Activated CD4-positive, alpha-beta T cell treated with anti-CD3 and anti-CD28 coated beads for 4 hours (primary cell): ENCODE results near the gene ENTPD7.
A peak's percentile ranks its signal among the peaks of the same experiment; 100 is the strongest.

ENCODE experiments used
- DNase-seq, 2 donors: peaks; one replicate each; pipeline ENCODE4 v3.0.0-alpha.2; 2020

ENTPD7 gene

DNA sequence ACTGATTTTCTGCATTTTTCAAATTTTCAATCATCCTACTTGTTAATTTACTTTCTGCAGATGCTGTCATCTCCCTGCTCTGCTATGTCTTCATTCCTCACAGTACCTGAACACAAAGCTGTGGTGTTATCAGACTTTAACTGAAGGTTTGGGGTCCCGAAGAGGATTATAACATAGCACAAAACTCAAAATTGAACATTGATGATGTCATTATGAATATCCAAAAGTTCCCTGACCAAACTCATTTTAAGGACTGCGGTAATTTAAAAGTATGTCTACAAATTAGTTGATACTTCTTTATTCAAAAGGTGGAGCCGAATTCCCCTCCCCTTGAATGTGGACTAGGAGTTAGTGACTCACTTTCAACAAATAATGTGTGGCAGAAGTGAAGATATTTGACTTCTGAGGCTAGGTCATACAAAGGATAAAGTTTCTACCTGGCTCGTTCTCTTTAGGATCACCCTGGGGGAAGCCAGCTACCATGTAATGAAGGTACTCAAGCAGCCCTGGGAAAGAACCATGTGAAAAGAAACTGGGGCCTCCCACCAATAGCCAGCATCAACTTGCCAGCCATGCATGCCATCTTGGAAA lies 6.4 kb upstream of the ENTPD7 start:
- DNase-seq = no peak

DNA sequence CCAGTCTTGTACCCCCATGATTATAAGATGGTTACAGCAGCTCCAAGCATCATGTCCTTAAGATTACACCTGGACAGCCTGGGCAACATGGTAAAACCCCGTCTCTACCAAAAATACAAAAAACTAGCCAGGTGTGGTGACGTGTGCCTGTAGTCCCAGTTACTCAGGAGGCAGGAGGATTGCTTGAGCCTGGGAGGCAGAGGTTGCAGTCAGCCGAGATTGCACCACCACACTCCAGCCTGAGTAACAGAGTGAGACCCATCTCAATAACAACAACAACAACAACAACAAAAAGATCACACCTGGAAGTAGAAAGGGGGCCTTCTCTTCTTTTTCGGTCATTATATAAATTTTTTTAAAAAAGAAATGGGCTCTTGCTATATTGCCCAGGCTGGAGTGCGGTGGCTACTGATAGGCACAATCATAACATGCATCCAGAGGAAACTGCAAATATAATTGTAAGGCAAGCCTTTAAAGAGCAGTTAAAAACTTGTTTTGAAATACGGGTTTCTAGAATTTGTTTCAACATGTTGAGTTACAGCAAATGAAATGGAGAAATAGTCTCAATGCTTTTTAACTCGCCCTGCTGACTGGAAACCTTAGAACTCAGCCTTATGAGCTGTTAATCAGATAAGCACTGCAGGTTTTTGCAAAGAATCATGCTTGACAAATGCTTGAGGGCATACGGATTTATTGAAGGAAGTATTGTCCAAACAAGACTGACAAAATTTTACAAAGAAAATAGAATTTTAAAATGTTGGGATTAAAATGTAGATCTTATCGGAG lies 4.7 kb upstream of the ENTPD7 start:
- no peak for DNase-seq

DNA sequence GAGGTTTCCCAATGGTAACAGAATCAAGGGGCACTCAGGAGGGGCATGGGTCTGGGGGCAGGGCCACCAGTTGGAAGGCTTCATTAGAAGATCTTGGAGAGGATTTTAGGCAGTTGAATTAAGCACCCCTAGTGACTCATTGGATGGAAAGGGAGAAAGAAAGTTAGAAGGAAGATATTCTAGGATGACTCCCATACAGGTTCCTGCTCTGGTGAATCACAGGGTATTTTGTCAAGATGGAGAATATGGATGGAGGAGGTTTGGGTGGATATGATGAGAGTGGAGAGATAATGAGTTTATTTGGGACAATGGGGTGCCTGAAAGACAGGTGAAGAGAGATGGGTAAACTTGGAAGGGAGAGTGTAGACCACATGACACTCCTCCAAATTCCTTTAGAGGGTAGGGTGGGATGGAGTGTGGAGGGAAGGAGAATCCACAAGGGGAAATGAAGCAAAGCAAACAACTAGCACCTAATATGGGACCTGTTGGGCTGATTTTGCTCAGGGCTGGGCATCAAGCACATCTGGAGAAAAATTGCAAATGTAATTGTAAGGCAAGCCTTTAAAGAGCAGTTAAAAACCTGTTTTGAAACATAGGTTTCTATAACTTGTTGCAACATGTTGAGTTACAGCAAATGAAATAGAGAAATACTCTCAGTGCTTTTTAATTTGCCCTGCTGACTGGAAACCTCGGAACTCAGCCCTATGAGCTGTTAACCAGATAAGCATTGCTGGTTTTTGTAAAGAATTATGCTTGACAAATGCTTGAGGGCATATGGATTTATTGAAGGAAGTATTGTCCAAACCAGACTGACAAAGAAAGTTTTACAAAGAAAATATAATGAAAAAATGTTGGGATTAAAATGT lies 2.9 kb upstream of the ENTPD7 start:
- DNase-seq = no peak

DNA sequence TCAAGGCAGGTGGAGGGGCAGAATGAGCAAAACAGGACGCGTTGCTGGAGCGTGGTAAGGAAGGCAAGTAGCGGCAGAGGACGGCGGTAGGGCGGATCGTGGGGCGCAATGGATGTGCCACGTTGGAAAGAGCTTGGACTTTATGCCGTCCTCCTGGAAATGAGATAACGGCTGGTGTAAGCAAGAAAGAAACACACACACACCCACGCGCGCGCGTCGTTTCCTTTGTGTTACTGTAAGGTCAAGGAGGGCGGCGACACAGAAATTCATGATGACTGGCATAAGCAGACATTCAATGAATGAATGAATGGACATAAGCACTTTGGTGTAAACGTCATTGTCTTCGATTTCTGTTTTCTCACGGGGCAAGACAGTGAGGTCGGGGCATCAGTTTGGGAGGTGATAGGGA lies 683 bp upstream of the ENTPD7 start:
- DNase-seq = peak; percentile 63 to 68

DNA sequence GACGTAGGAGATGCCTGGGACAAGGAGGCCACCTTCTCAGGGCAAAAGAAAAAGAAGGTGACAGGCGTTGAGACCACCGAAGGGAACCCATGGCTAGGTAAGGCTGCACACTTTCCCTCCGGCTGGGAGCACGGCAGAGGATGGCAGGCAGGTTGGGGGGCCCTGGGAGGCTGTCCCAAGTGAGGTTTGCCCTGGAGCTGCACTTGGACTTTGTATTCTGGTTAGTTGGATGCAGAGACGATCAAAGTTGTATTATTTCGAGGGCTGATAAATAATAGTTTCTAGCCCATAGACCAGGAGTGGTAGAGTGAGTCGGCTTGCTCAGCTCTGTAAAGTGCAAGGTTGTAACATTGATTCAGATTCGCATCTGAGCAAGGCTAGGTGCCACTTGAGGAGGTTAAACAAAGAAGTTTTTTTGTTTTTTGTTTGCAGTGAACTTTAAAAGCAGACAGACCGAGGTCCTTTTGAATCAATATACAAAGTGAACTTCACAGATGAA lies 608 bp downstream of the ENTPD7 start:
- DNase-seq = no peak

DNA sequence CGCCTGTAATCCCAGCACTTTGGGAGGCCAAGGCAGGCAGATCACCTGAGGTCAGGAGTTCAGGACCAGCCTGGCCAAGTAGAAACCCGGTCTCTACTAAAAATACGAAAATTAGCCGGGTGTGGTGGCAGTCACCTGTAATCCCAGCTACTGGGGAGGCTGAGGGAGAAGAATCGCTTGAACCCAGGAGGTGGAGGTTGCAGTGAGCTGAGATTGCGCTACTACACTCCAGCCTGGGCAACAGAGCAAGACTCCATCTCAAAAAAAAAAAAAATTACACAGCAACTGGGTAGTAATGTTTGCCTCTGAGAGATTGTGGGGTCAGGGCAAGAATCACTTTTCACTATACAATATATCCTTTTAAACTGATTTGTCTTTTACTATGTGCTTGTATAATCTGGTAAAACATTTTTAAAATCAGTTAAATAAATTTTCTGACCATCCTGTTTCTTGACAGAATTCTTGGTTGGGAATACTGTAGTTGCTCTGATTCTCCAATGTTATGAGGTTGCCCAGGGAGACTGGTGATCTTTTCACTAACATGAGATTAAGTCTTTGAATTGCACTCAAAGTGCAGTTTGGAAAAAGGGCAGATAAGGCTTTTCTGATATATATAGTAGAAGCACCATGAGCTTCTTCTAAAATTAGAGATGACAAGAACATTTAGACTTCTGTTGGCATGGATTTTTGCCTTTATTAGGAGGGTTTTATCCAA lies 1.5 kb downstream of the ENTPD7 start:
- DNase-seq = no peak

DNA sequence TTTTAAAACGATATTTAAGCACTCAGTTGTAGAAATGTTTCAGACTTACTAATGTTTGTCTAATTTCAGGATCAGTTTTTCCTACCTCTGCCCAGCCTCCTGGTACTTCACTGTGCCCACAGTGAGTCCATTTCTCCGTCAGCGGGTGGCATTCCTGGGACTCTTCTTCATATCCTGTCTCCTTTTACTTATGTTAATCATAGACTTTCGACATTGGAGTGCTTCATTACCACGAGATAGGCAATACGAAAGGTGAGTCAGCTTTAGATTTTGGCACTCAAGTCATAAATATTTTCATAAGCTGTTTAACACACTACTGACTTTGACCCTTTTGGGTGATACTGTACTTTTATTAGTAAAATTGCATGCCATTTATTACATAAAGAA lies 2.1 kb downstream of the ENTPD7 start:
- DNase-seq = no peak

DNA sequence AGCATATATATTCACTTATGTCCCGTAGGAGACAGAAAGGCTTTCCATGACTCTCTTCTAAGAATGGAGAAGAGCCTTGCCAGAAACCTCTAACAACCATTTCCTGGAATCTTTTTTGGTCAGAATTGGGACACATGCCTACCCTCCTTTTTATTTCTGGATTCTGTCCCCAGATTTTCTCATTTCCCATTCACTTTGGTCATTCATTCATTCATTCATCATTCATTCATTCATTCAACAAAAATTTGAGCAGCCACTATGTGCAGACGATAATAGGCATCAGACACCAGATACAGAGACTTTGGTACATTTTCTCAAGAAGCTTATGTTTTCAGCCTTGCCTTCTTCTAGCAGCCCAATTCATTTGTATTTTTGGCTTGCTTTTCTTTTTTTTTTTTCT lies 6.0 kb downstream of the ENTPD7 start:
- no peak for DNase-seq

DNA sequence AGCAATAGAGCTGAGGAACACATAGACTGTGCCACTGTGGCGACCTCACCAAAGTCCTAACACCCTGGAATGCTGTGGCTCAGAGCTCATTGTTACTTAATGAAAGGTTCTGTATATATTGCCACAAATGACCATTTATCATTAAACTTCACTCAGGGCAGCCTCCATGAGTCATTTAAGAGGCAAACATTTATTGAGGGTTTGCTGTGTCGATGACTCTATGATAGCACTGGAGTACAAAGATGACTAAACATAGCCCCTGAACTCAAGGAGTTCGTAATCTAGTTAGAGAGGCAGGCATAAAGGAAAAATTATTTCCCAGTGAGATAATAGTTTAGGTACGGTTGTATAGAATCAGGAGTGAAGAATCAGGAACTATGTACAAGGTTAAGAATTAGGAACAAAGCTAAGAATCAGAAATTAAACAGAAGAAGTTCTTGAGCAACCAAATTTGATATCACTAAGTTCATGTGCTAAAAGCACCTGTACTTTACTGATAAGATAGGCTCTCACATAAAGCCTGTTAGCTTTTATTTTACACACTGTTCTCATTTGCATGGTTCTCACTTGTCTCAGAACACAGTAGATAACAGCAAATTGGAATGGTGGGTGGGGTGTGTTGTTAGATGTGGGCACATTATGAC lies 7.9 kb downstream of the ENTPD7 start:
- no peak for DNase-seq

DNA sequence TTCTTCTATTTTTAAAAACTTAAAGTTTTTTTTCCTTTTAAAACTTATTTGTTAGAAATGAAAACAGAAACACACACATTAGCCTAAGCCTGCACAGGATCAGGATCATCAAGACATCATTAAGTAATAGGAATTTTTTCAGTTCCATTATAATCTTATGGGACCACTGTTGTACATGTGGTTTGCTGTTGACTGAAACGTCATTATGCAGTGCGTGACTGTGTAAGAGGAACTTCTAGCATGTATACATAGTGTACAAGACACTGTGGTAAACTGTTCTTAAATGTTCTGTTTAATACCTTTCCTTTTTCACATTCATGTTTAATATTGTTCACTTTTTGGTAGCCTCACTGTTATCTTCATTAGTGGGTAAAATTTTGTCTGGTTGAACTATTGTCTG lies 12.1 kb downstream of the ENTPD7 start:
- no peak for DNase-seq

DNA sequence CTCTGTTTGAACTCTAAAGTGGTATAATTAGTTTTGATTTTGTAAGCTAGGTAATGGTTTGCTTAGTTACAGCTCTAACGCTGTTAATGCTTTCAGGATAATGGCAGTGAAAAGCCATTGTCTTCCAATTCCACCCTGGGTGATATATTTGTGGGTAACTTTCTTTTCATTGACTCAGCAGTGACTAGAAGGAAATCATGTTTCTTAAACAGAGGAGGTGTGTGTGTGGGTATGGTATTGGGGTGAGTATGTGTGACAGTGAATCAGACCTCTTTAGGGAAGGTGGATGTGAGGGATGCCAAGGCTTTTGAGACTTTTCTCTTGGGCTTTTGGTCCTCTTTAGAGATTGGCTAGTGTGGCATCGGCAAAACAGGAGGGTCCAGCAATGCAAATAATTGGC lies 13.6 kb downstream of the ENTPD7 start:
- DNase-seq = no peak

DNA sequence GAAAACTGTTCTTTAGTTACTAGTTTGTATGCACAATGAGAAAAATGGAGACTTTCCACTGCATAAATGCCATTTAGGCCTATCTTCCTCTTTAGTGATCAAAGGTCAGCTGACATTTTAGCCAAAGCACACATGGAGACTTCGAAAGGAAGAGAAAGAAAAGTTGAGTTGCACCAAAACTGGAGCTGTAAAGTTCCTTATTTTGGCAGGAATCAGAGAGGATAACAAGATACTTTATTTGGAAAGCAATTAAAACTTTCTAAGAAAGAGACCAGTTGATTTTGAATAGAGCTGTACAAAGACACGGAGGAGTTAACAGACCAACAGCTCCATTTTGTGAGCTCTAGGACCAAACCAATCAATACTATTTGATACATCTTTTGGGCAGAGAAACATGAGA lies 14.2 kb downstream of the ENTPD7 start:
- DNase-seq = no peak

DNA sequence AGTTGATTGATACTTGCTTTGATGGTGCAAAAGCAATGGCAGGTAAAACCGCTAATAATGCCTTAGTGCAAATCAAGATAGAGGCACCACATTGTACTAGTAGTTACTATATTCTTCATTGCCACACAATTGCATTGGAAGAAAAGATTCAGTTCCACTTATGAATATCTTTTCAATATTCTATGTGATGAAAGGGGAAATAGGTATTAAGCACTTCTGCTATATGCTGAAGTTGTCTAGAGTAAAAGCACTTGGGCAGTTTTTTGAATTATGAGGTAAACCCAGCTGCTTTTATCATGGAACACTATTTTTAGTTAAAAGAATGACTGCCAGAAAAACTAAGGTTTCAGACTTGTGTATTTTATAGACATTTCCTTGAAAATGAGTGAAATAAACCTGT lies 15.5 kb downstream of the ENTPD7 start:
- no peak for DNase-seq

DNA sequence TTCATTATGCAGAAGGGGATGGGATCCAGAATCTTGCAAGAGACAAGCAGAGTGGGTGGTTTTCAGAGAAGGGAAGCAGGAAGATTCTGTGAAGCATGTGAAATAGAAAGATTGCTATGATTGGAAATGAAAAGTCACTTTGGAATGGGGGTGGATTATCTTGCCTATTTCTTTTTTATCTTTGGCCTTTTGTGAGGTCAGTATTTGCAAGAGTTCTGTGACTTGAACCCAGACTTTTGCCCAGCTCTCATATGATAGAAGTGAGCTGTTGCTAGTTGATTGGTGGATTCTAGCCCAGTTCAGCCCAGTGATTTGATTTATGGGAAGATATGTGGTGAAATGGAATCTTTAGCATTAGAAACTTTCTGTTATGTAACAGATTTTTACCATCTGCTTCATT lies 17.1 kb downstream of the ENTPD7 start:
- no peak for DNase-seq

DNA sequence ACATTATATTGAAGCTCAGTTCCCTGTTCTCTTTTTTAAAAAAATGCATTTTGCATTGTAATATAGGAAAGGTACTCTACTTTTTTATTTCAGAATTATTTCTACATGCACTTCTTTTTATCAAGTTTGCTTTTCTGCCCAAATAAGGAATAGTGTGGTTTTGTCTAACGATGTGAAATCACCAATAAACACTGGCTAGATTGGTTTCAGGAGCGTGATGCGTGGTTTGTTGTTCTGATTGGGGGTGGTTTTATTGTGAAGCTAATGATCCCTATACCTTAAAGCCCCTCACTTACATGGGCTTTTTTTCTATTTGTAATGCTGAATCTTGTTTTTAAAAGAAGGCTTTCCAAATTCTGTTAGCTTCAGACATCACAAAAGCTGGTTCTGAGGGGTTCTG lies 17.6 kb downstream of the ENTPD7 start:
- no peak for DNase-seq

DNA sequence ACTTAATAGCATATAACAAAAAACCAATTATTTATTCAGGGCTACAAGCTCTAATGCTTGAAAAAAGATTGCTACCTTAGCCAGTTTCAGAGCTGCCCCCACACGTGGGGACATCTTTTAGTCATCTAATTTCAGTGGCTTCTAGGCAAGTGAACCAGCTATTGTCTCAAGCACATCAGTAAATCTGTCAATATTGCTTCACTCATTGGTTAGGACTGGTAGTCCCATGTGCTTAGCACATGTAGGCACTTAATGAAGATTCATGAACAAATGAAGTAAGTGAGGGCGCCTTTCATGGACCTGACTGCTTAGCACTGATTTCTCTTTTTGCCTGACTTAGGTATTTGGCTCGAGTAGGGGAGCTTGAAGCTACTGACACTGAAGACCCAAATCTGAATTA lies 19.6 kb downstream of the ENTPD7 start:
- no peak for DNase-seq

DNA sequence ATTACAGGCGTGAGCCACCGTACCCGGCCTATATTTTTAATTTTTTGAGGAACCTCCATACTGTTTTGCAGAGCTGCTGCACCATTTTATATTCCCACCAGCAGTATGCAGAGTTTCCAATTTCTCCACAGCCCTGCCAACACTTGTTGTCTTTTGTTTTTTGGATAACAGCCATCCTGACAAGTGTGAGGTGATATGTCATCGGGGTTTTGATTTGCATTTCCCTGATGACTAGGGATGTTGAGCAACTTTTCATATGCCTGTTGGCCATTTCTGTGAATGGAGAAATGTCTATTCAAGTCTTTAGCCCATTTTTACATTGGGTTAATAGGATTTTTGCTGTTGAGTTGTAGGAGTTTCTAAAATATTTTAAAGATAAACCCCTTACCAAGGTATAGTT lies 22.2 kb downstream of the ENTPD7 start:
- DNase-seq = no peak

DNA sequence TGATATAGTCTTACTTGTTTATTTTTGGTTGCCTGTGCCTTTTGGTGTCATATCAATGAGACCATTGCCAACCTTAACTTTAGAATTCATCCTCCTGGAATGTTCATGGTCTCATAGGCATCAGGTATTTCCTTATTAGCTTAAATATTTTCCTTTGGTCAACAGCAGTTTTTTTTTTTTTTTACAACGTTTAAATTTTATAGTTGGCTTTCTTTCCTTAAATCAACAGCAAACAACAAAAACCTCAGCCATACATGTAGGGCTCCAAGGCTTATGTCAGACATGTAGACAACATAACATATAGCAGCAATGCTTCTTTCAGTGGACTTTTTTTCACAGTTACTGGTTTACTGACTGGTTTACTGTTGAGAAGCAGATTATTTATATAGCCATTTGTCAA lies 22.7 kb downstream of the ENTPD7 start:
- DNase-seq = no peak

DNA sequence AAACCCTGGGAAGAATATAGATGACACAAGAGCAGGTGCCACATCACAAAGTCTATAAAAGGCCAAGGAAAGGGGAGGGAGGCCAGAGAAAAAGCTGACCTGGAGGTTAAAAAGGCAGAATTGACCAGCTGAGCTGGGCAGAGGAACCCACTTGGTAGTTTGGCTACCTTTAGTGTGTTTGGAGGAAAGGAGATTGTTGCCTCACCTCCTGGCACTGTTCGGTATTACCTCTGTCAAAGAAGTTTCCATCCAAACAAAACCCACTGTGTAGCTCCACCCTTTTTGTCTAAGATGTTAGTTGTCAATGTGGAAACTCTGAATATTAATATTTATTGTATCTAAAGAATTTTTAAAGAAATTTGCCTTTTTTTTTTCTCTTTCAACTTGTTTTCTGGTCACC lies 23.4 kb downstream of the ENTPD7 start:
- no peak for DNase-seq

DNA sequence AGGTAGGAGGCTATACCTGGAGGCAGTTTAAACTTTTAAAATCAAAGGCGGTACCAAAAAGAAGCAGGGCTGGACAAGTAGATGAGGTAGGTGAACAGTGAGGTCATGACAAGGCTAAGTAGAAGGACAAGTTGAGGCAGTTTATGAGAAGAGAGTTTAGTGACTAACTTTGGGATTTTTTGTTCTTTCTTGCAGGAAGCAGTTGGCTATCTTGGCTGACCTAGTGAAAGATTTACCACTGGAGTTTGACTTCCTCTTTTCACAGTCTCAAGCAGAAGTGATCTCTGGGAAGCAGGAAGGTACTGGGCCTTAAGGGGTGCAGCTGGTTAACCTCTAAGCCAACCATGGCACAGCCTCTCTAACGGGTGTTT lies 26.3 kb downstream of the ENTPD7 start:
- no peak for DNase-seq

DNA sequence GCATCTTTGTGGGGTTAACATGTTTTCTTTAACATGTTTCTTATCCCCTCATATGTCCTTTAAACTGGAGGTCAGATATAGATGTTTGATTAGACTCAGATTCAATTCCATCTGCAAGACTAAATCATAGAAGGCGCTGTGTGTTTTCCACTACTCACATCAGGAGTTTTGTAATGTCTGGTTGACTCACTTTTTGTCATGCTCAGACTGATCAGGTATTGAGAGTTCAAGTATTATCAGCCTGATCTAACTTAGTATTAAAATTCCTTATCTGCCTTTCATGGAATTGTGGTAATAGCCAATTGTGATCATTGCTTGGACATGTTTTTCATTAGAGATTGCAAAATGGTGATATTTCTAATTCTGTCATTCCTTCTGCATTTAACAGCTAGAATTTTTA lies 30.2 kb downstream of the ENTPD7 start:
- DNase-seq = no peak

DNA sequence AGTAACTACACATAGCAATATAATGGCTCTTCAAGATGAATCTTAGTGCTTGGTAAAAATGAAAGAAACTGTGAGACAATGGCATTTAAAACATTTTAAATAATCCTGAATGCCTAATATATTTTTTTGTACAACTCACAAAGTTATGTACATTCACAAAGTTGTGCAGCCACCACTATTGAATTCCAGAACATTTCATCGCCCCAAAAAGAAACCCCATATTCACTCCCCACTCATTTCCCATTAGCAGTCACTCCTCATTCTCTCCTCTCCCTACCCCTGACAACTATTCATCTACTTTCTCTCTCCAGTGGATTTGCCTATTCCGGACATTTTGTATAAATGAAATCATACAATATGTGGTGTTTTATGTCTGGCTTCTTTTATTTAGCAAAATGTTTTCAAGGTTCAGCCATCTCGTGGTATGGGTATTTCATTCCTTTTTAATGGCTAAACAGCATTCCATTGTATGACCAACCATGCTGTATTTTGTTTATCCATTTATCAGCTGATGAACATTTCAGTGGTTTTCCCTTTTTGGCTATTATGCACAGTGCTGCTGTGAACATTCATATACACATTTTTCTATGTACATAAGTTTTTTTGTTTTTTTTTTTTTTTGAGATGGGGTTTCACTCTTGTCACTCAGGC lies 34.7 kb downstream of the ENTPD7 start:
- DNase-seq = no peak
